NCI-H1105 treated with DMSO at 0.1 percent for 48 hours (cell line): Measurements from ENCODE around the gene ELF3.
A peak's percentile ranks its signal among the peaks of the same experiment; 100 is the strongest.
"Not testable (repeated sequence)": the region's sequence is repeated elsewhere in the genome, so short reads cannot be mapped to it uniquely, and the experiment has no call there.

Source experiments
- DNase-seq: peaks from one replicate; lab custom pipeline; 2025; lab: John Stamatoyannopoulos, UW

The ELF3 gene

DNA sequence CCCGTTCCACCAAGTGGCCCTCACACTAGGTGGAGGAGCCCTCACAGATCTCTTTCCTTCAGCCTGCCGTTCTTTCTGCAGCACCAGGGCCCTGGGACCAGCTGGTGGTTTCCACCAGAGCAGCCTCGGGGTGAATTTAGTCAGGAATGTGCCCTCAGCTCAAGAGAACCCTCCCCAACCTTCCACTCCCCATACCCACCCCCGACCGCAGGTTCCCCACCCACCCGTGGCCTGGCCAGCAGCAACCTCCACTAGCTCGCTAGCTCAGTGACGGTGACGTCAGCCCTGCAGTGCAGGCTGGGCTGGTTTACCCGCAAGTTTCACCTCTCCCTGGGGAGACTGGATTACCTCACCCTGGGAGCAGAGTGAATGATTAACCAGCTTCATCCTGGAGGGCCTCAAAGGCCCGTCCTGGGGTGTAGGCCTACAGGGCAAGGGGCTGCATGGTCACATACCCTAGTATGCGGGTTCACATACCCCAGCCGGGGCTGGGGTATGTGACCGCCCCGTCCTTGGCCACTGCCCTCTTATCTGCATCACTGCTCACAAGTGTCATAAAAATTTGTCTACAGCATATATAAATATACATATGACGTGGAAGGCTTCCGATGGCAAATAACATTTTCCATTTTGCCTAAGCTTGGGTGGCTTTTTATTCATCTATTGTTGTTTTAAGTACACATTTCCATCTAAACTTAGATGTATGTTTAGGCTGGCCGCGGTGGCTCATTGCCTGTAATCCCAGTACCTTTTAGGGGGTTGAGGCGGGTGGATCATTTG is 24.5 kb downstream of the ELF3 start:
- DNase-seq = no peak

DNA sequence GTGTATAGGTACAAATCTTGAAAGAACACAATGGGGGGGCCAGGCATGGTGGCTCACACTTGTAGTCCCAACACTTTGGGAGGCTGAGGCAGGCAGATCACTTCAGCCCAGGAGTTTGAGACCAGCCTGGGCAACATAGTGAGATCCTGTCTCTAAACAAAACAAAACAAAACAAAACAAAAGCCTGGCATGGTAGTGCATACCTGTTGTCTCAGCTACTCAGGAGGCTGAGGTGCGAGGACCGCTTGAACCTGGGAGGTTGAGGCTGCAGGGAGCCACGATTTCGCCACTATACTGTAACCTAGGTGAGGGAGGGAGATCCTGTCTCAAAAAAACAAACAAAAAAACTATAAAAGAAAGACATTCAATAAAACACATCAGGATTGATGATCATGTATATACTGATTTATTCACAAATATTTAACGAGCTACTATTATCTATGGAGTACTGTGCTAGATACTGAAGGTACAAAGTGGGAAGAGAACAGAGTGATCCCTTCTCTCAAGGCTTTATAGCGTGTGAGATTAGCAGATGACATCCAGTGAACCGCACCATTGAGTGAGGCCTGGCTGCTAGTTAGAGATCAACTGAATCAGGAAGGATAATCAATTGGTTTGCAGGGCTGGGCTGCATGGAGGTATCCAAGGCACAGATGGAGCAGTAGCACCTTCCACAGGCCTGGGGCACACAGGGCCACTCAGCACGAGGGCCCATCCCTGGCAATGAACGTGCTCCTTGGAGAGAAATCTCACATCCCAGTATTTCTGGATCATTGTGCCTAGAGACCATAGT is 26.4 kb downstream of the ELF3 start:
- DNase-seq = no peak

DNA sequence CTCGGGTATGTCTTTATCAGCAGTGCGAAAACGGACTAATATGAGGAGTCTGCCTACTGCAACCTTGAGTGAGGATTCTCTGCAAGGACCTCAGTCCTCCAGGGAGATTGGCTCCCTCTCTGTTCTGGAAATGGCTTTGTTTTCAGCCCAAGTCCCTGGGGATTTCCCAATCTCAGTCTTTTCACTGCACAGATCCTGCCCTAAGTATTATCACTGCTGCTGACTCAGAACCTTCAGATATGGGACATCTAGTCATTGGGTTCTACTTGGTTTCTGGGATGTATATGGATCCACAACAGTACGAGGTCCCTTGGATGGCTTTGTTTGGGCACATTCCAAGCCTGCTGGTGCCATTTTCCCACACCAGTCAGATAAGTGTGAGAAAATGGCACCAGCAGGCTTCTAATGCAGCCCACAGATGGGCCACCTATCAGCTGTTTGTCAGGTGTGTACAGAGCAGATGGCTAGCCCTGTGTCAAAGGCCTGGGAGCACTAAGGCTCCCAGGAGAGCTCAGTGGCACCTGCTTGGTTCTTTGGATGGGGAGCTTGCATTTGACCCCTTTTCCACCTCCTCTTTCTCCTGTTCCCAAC is 27.4 kb downstream of the ELF3 start:
- no peak for DNase-seq

DNA sequence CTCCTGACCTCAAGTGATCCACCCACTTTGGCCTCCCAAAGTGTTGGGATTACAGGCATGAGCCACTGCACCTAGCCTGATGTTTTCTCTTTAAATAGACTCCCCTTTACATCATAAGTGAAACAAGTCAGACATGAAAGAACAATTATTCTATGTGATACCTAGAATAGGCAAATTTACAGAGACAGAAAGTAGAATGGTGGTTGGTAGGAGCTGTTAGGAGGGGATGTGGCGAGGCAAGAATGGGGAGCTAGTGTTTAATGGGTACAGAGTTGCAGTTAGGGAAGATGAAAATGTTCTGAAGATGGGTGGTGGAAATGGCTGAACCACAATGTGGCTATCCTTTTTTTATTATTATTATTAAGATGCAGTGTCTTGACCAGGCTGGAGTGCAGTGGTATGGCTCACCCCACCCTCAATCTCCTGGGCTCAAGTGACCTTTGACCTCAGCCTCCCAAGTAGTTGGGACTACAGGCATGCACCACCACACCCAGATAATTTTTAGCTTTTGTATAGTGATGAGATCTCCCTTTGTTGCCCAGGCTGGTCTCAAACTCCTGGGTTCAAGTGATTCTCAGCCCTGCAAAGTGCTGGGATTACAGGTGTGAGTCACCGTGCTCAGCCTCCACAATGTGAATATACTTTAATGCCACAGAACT is 28.4 kb downstream of the ELF3 start:
- DNase-seq = no peak

DNA sequence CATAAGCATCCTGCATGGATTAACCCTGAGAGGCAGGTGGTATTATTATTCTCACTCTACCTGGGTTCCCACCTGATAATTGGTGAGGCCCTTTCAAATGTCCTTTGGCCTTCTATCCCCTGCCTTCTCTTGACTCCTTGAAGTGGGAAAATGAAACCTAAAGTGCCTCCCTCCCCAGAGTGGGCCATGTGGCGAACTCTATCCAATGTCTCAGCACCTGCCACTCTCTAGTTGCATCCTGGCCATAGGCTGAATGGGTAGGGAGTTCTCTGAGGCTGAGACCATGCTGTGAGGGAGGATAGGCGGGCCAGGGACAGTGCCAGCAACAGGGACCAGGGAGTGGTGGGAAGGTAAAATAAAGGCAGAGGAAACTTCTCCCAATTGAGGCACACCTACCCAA is 35.3 kb downstream of the ELF3 start:
- peak; percentile 33 for DNase-seq

DNA sequence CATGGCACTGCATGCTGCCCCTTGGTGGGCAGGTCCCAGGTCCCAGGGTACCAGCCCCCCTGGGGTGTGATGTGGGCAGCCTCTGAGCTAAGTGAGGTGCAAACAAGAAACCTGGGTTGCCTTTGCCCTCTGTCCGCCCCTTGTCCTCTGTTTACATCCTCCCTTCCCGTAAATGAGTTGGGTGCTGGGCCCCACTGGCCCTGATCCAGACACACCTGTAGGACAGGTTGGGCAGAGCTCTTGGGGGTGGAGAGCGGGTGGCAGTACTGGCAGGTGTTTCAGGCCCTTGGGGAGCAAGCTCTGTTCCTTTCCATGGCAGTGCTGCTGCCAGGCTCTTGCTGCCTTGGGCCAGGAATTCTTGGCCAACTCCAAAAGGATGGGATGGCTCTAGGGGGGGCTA is 35.8 kb downstream of the ELF3 start:
- peak; percentile 92 for DNase-seq

DNA sequence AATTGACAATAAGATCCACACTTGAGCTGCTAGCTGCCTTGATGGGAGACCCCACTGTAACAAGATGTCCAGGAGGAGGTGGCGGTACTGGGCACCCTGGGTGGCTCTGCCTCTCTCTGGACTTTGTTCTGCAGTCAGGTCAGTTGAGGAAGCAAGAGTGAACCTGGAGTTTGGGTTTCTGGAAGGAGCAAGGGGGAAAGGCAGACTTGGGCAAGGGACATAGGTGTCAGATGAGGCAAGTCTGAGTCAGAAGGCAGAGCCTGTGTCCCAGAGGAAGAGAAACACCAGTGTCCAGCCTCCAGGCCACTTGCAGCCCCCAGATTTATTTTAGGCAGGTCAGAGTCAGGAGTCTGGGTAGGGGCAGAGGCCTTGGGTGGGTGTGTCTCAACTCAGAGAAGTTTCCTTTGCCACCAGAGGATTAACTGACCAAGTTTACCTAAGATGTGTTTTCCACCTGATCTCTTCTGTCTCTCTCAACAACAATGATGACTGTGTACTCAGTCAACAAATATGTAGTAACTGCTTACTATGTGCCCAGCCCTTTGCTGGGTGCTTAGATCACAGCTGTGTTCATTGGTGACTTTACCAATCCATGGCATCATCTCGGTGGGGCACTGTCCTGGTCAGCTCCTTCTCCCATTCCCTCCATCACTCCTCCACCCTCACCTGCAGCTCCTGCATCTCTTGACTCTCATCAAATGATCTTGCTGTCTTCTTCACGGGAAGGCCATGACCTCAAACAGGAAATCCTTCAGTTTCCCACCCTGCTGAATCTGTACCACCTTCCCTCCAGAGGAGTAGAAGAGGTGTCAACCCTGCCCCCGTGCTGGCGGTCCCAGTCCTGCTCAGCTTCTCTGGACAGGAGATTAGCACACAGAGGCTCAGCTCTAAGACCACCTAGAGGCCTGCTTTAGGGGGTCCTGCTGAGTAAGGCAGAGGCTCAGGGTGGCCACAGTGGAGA is 36.6 kb downstream of the ELF3 start:
- no peak for DNase-seq

DNA sequence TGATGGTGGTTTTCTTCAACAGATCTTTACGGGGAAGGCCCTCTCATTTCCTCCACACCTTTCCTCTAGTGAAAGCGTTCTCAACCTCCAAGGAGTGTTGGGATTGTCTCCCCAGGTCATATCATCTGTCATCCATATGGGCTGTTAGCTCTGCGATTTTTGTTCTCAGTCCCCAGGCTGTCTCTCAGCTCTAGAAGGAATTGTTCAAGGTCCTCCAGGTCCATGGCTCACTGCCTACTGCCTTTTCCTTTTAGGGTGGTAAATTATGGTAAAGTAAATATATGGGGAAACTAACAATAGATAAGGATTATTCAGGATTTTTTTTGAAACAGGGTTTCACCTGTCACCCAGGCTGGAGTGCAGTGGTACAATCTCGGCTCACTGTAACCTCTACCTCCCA is 37.6 kb downstream of the ELF3 start:
- DNase-seq = no peak

DNA sequence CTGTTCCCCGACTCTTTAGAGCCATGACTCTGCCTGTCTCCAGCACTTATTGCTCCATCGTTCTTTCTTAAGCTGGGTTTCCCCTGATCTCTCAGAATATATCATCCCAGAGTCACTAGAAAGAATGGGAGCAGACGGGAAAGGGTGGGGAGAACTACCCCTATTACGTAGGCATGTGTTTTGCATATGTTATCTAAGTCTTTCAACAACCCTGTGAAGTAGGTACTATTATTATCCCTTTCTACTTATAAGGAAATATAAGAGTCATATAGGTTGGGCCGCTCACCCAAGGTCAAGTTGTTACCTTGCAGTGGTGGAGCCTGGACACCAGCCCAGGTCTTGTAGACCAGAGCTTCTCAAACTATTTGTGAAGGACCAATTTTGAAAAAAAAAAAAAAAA is 38.7 kb downstream of the ELF3 start:
- no peak for DNase-seq

DNA sequence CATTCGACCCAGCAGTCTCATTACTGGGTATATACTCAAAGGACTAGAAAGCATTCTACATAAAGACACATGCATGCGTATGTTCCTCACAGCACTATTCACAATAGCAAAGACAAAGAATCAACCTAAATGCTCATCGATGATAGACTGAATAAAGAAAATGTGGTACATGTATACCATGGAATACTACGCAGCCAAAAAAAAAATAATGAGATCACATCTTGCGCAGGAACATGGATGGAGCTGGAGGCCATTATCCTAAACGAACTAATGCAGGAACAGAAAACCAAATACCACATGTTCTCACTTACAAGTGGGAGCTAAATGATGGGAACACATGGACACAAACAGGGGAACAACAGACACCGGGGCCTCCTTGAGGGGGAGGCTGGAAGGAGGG is 43.7 kb downstream of the ELF3 start:
- no peak for DNase-seq

DNA sequence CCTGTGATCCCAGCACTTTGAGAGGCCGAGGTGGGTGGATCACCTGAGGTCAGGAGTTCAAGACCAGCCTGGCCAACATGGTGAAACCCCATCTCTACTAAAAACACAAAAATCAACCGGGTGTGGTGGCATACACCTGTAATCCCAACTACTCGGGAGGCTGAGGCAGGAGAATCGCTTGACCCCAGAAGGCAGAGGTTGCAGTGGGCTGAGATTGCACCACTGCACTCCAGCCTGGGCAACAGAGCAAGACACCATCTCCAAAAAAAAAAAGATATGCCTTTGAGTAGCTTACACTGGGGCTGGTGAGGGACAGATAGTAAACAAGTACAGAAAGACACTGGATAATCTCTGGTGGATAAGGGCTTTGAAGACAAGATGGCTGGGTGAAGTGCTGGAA is 44.3 kb downstream of the ELF3 start:
- DNase-seq = not testable (repeated sequence)

DNA sequence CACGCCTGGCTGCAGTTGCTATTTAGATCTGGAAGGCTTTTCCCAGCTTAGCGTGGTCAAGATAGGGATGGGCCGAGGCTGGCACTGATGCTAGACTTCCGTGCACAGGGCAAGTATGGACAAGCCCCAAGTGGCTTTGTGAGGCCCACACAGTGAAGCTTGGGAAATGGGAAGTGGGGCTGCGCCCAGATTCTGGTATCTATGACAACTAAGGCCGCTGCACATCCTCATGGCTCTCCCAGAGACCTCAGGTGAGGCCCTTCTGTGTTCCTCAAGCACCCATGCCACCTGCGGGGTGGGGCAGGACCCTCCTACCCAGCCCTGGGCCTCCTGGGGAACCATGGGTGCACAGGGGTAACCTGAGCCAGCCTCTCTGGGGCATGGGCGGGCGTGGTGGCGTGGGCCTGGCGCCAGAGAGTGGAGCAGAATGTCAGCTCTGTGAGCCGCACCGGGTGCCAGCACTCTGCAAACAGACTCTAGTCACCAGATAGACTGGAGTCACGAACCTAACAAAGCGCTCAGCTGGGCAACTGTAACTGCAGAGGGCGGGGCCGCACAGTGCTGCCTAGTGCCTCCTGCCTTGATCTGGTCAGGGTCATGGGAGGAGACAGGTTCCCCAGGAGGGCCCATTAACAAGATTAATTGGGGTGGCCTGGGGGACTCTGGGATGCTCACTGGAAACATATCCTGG is 46.4 kb downstream of the ELF3 start:
- peak; percentile 95 for DNase-seq

DNA sequence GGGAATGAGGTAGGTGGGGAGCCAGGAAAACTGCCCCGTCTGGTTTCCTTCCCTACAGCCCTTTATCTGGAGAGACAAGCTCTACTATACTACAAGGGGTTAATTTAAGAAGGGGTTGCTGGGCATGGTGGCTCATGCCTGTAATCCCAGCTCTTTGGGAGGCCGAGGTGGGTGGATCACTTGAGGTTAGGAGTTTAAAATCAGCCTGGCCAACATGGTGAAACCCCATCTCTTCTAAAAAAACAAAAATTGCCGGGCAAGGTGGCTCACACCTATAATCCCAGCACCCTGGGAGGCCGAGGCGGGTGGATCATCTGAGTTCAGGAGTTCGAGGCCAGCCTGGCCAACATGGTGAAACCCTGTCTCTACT is 46.9 kb downstream of the ELF3 start:
- not testable (repeated sequence) for DNase-seq

DNA sequence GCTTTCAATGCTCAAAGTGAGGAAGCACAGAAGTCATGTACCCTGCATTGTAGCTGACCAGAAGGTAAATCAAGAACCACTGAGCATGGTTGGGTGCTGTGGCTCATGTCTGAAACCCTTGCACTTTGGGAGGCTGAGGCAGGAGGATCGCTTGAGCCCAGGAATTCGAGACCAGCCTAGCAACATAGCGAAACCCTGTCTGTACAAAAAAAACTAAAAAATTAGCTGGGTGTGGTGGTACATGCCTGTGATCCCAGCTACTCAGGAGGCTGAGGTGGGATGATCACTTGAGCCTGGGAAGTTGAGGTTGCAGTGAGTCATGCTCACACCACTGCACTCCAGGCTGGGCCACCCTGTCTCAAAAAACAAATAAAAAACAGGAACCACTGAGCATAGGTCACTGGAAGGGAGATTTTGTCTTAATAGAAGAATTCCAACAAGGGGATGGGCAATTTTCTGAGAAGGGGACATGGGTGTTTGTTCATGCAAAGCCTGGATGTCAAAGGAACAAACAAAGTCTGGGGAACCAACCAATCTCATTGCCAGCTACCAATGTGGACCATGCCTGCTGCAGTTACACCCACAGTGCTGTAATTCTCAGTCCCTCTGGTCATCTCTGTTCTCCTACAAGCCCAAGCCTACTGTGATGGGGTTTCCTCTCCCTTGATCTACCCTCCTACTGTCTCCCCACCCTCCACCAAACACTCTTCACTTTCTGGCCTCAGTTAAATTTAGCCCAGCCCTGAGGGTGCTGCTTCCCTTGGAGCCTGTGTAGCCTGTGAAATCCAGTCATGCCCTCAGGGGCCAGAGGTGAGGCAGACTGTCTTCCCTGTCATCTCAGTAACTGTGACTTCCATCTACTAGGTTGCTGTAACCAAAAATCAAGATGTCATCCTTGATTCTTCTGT is 47.9 kb downstream of the ELF3 start:
- no peak for DNase-seq

DNA sequence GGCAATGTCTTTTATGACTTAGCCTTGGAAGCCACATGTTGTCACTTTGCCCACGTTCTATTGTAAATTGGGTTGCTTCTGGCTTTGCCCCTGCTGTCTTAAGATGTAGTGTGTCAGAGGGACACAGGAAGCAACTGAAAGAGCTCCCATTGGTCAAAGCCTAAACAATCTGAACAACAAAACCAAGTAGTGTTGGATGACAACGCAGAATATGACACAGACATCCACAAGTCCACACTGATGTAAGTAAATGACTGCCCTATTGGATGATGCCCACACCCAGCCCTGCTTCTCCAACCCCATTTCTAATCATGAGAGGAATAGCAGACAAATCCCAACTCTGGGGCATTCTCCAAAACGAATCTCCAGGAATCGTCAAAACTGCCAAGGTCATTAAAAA is 50.7 kb downstream of the ELF3 start:
- DNase-seq = no peak

DNA sequence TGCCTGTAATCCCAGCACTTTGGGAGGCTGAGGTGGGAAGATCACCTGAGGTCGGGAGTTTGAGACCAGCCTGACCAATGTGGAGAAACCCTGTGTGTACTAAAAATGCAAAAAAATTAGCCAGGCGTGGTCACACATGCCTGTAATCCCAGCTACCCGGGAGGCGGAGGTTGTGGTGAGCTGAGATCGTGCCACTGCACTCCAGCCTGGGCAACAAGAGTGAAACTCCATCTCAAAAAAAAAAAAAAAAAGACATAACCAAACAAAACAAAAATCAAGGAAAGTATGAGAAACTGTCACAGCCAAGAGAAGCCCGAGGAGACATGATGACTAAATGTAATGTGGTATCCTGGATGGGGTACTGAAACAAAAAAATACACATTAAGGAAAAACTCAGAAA is 51.4 kb downstream of the ELF3 start:
- DNase-seq = not testable (repeated sequence)

DNA sequence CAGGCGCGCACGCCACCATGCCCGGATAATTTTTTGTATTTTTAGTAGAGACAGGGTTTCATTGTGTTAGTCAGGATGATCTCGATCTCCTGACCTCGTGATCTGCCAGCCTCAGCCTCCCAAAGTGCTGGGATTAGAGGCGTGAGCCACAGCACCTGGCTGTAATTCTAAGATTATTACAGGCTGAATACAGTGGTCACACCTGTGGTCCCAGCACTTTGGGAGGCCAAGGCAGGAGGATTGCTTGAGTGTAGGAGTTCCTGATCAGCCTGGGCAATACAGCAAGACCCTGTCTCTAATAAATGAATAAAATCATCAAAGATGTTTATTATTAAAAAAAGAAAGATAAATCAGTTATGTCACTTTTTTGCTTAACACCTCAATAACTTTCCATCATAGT is 52.2 kb downstream of the ELF3 start:
- DNase-seq = not testable (repeated sequence)

DNA sequence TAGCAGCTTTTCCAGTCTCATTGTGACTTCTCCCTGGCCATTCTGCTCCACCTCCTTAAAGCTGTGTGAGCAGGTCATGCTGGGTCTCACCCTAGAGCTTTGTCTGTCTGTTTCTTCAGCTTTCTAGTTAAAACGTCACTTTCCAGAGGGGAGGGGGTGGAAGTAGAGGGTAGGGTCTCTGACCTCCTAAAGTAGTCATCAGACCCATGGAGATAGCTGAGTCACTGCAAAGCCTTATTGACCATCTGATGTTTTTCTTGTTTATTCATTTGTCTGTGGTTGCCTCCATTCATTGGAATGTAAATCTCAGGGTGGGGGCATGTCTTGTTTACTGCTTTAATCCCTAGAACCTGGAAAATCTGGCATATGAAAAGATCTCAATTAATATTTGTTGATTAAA is 52.7 kb downstream of the ELF3 start:
- DNase-seq = no peak

DNA sequence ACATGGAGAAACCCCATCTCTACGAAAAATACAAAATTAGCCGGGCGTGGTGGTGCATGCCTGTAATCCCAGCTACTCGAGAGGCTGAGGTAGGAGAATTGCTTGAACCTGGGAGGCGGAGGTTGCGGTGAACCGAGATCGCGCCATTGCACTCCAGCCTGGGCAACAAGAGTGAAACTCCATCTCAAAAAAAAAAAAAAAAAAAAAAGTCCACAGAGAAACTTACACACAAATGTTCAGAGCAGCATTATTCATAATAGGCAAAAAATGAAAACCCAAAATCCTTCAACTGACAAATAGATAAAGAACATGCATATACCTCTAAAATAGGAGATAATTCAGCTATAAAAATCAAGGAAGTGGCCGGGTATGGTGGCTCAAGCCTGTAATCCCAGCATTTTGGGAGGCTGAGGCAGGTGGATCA is 54.5 kb downstream of the ELF3 start:
- not testable (repeated sequence) for DNase-seq
